ENCODE measurements around the gene CDK16. TPM values are rescaled to one million over a fixed set of nuclear protein-coding genes. Genes with fewer than 3 reads are reported as not detected.
A peak's percentile ranks its signal among the peaks of the same experiment; 100 is the strongest.

CDK16 gene
- polyA plus RNA-seq, 10 donors: 90.8 to 109 (median 98.8) TPM

DNA sequence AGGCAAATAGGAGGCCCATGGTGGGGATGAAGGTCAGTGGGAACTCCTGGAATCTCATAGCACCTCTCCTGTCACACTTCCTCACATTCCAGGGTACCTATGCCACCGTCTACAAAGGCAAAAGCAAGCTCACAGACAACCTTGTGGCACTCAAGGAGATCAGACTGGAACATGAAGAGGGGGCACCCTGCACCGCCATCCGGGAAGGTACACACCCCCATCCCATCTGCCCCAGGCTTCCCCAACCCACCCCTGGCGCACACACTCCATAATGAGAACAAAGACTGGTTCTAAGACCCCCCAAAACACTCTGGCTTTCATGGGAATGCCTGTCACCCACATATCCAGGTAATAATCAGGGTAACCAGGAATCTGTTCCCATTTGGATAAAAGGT lies 6.4 kb downstream of the CDK16 start:
- DNase-seq: no peak

DNA sequence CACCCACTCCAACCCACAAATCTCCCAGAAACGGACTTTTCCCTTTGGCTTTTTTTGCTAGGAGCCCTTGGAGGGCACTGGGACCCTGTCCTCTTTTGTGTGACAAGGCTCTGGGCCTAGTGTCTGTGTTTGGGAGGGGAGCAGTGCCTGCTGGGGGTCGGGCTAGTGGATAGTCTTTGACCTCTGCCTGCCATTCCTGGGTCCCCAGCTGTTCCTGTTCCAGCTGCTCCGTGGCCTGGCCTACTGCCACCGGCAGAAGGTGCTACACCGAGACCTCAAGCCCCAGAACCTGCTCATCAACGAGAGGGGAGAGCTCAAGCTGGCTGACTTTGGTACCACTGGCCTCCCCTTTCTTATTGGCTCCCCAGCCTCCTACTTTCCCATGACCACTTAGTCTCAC lies 7.6 kb downstream of the CDK16 start:
- no peak for DNase-seq

DNA sequence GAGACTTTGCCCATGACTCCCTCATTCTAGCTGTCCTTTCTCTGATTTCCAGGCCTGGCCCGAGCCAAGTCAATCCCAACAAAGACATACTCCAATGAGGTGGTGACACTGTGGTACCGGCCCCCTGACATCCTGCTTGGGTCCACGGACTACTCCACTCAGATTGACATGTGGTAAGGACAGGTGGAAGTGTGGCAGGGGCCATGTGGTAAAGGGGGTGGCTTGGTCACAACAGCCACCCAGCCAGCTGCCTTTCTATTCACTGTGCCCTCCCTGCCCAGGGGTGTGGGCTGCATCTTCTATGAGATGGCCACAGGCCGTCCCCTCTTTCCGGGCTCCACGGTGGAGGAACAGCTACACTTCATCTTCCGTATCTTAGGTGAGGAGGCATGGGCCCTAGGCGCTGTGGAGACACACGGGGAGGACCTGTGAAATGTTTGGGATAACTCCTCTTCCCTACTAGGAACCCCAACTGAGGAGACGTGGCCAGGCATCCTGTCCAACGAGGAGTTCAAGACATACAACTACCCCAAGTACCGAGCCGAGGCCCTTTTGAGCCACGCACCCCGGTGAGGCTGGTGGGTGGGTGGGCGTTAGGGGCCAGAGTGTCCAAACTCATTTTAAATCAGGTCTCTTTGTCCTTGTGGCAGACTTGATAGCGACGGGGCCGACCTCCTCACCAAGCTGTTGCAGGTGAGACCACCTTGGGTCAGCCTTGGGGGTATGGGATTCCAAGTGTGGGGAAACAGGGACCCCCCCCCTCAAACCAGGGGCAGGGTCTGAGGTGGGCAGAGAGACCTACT lies 8.3 kb downstream of the CDK16 start:
- DNase-seq: no peak

- no peak for DNase-seq
These were observed 8.8 kb downstream of the CDK16 start for GRCh38 chrX:47227334-47227583.

DNA sequence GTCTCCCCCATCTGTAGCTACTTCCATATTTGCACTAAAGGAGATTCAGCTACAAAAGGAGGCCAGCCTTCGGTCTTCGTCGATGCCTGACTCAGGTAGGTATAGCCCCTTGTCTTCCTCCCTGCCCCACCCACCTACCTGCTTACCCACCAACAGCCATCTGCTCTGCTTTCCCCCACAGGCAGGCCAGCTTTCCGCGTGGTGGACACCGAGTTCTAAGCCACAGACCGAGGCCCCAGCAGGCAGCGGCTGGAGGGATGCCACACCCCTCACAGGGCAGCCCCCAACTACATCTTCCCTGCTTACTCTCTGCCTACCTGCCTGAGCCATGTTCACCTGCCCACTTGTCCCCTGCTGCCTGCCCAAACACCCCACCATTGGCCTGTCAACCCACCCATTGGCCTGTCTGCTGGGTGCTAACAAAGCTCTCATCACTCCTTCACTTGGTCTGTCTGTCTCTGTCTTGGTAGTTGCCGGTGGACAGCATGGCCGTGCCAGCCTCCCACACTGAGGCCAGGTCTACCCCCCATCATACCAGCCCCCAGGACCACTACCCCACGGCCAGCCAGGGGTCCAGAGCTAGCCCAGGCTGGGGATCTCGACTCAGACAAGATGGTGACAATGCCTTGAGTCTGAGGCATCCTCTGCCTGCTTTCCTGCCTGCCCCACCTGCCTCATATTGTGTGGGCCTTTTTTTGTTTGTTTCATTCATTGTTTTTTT lies 10.2 kb downstream of the CDK16 start:
- DNase-seq: no peak

DNA sequence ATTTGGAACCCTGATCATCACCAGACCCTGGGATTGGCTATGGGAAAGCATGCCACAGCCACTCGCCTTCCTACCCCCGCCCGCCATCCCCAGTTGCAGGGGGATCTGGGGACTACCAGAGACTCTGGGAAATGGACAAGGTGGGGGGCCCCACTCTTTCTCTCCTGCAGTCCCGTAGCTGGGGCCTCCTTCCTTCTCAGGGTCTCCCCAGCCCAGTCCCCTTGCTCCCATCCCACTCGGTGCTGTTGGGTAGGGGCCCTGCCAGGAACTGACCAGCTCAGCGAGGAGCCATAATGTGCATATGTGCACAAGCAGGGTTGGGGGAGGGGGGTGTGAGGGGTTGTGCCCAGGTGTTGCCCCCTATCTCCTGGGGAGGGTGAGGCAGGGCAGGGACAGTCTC lies 10.9 kb downstream of the CDK16 start:
- DNase-seq: no peak

DNA sequence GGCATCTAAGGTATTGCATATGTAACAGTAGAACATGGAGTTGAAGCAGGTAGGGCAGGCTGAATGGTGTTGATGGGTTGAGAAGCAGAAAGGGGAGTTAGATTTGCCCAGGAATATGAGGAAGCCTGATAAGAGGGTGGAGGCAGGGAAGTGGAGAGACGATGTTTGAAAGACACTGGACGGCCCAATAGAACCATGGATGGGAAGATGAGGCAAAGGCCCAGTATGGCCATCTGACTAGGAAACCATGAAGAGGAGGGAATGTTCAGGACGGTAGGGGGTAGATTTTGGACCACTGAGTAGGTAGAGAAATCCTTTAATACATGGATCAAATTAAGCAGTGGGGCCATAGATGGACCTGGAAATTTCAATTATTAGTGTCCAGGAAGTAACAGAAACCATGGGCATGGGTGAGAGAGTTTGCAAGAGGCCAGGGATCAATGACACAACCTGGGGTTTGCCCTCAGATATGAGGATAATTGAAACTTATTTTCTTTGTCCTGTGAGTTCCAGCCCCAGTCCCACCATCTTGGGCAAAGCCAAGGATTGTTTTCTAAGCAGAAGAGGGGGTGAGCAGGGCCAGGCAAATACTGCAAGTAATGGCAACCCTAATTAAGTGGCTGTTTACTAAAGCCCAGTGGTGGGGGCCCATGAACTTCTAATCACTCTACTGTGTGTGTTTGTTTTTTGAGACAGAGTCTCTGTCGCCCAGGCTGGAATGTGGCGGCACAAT lies 11.8 kb downstream of the CDK16 start:
- DNase-seq: no peak

DNA sequence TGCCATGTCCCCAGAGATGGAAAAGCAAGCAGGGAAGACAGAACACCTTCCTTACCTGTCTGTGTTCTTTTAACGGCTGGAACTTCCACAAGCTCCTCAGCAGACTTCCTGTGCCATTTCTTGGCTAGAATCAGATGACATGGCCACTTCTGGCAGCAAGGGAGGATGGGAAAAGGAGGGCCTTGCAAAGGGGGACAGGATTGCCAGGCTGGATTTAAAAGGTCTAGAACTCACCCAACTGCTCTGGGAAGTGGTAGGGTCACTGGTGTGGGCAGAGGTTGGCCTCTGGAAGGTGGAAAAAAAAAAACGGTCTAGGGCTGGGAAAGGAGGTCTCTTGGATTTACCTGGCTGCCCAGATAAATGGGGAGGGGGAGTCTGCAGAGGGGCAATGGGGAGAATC lies 12.7 kb downstream of the CDK16 start:
- no peak for DNase-seq

DNA sequence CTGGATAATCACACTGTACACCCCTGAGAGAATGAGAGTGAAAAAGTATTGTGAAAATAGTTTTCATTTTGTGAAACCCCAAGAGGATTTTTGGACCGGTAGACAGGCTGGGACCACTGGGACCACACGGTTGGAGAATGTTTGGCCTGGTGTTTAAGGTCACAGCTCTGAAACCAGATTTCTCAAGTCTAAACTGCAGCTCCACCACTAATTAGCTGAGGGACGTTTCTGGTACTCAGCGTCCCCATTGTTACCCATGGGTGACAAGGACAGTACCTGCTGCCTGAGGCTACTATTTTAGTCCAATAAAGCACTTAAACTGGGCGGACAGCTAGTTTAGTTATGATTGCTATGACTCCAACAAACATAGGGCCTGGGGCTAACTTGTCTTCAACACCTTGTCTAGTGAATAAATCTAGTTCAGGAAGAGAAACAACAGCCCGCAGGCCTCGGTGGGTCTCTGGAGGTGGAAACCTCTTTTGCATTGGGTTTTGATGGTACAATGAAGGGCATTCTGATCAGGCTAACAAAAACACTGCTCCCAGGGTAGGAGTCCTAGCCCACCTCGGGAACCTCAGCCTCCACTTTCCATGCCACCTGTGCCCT lies 13.8 kb downstream of the CDK16 start:
- no peak for DNase-seq

- DNase-seq: peak; percentile 54 to 86 (median 73)
These were observed 14.4 kb downstream of the CDK16 start, which contains the start of gene USP11 for GRCh38 chrX:47232803-47233332. Gene USP11, plus strand, starts transcription at chrX:47233009. Its CDS starts 35 bp downstream, at chrX:47233044.

DNA sequence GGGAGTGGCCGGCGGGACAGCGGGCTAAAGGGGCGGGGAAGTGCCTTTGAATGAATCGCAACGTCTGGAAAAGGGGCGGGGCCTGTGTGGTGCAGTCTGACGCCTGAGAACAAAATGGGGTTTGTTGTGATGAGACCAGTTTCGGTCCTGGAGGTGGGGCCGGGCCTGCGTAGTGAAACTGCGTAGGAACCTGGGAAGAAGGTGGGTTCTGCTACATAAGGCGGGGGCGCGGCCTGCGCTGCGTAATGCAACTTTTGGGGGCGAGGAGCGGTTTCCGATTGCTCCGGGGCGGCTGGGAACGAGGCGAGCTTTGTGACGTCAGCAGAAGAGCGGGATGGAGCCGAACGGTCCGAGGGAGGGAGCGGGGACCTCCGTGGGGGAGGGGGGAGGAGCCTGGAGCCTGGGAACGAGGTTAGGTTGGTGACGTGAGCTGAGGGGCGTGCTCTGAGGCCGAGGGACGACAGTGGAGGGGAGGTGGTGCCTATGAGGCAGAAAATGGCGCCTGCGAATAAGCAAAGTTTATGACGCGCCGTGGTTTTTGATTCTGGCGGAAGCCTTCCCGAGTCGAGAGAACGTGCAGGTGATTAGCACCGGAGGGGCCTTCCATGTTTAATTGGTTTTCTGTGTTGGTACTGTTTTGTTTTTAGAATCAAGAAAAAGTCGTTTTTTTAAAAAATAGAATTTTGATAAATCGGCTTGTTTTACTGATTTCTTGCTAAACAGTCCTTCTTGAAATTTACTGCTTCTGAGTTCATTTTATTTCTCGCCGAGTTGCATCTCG lies 15.0 kb downstream of the CDK16 start:
- DNase-seq: peak; percentile 94 to 96 (median 95)

DNA sequence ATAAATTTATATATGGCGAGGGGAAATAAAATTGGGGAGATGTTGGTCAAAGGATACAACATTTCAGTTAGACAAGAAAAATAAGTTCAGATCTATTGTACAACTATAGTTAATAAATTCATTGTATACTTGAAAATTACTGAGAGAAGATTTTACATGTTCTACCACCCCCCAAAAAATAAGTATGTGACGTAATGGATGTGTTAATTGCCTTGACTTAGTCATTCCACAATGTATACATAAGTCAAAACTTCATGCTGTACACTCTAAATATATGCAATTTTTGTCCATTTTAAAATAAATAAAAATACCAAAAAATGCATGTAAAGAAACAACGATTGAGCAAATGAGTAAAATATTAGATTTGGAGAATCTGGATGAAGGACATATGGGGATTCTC lies 16.1 kb downstream of the CDK16 start:
- no peak for DNase-seq

- no peak for DNase-seq
These were observed 17.2 kb downstream of the CDK16 start for GRCh38 chrX:47235691-47236103.

- DNase-seq: no peak
These were observed 20.7 kb downstream of the CDK16 start for GRCh38 chrX:47239199-47239598.

- DNase-seq: no peak
These were observed 21.5 kb downstream of the CDK16 start for GRCh38 chrX:47239898-47240545.

DNA sequence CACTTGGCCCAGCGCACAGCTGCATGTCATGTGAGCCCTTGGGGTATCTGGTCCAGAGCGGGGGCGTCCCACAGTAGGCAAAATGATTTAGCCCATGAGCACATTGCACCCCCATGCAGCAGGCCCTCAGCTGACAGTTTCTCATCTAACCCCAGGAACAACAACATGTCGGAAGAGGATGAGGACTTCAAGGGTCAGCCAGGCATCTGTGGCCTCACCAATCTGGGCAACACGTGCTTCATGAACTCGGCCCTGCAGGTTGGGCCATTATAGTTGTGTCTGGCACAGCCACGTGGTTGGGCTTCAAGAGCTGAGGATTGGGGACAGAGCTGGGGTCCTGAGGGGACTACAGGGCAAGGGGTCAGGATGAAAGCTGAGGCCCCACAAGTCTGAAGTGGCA lies 22.1 kb downstream of the CDK16 start:
- DNase-seq: no peak

GRCh38 chrX:47241201-47242011 lies 22.9 kb downstream of the CDK16 start:
- no peak for DNase-seq

DNA sequence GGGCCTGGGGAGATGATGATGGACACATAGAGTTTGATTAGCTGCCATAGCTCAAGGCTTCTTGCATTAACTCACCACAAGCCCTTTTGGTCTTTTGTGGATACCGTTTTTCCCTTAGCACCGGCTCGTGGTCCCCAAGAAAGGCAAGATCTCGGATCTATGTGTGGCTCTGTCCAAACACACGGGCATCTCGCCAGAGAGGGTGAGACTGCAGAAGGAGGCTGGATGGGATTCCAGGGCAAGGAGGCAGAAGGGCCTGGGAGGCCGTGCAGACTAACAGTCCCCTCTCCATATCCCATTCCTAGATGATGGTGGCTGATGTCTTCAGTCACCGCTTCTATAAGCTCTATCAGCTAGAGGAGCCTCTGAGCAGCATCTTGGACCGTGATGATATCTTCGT lies 23.8 kb downstream of the CDK16 start:
- DNase-seq: no peak

DNA sequence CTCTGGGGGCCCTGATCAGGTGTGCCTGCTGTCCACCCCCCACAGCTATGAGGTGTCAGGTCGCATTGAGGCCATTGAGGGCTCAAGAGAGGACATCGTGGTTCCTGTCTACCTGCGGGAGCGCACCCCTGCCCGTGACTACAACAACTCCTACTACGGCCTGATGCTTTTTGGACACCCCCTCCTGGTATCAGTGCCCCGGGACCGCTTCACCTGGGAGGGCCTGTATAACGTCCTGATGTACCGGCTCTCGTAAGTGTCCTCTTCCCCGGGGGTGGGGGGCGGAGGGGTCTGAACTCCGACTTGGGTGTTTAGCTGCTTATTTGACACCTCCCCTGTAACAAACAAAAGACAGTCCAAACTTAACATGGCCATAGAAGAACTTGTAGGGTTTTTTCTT lies 24.9 kb downstream of the CDK16 start:
- no peak for DNase-seq

DNA sequence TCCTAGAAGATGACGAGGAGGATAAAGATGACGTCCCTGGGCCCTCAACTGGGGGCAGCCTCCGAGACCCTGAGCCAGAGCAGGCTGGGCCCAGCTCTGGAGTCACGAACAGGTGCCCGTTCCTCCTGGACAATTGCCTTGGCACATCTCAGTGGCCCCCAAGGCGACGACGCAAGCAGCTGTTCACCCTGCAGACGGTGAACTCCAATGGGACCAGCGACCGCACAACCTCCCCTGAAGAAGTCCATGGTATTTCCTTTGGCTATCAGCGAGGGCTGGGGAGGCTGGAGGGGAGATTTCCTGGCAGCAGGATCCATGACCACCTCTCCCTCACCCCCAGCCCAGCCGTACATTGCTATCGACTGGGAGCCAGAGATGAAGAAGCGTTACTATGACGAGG lies 26.2 kb downstream of the CDK16 start:
- DNase-seq: no peak

All from muscle of back (tissue), 11 donors.